Left cardiac atrium (tissue), 4 donors: Measurements from ENCODE around the gene DSCAML1. TPM values are rescaled to one million over a fixed set of nuclear protein-coding genes. Genes with fewer than 3 reads are reported as not detected.
"Not testable (repeated sequence)": the region's sequence is repeated elsewhere in the genome, so short reads cannot be mapped to it uniquely, and the experiment has no call there.

Experiments used
- ATAC-seq, 2 donors: fragments of 200-7000 bp; cut with Tn5 transposase; one replicate each; pipeline ENCODE4 v1.9.1; 2020; ENCODE audit warnings: mild to moderate bottlenecking in 2 of 2, moderate library complexity in 2 of 2
- DNase-seq: peaks from one replicate; pipeline ENCODE4 v3.0.0-alpha.2; 2020
- intact Hi-C, 2 donors: fragments of 100-400 bp; cut with DNase I; formaldehyde crosslinking; loops; one replicate each; pipeline versions ENCODE4 v1.14.1 to v1.15.1; 2022 to 2023
- total RNA-seq, 2 donors: library from RNA; stranded (reverse); fragmentation: NEBNext Ultra II Directional; extraction: Animal tissue kit (Norgen Biotek cat#: 25700); gene quantifications; one replicate each; pipeline ENCODE4 v1.2.1, GENCODE V29; 2021
- donor health status: DM: no; HTN: yes; CAD: no.
- donor health status: DM: no; HTN: yes; CAD: no; lungs with severe emphysema.
- donor health status: DM: yes; HTN: yes; CAD: no.
- donor health status: Dilated cardiomyopathy.

DSCAML1 gene
- total RNA-seq, 2 donors from 2014 or later, result 0.76 to 0.88 TPM

GRCh38 chr11:117466966-117467365 is 330.1 kb downstream of the DSCAML1 start:
- no peak for DNase-seq
- ATAC-seq, result no peak
- intact Hi-C loops, result no loop called here

- DNase-seq, result no peak
- no peak for ATAC-seq
- intact Hi-C loops, result no loop called here
Measured at GRCh38 chr11:117465236-117465997, 331.6 kb downstream of the DSCAML1 start.

DNA sequence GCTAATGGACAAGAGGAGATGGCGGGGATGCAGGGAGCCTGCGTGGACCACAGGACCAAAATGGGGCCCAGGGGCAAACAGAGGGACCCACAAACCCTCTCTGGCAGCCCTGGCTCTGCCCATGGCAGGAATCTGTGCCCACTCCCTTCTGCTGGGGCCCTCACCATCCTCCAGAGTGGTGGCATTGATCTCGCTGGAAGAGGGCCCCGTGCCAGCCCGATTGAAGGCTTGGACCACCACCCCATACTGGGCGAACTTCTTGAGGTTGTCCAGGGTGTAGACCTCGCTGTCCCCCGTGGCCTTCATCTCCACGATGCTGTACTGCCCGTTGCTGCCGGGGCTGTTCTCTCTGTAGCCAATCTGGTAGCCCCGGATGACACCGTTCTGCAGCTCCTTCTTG is 332.2 kb downstream of the DSCAML1 start:
- intact Hi-C loops, result no loop called here
- ATAC-seq, result no peak
- DNase-seq, result no peak

DNA sequence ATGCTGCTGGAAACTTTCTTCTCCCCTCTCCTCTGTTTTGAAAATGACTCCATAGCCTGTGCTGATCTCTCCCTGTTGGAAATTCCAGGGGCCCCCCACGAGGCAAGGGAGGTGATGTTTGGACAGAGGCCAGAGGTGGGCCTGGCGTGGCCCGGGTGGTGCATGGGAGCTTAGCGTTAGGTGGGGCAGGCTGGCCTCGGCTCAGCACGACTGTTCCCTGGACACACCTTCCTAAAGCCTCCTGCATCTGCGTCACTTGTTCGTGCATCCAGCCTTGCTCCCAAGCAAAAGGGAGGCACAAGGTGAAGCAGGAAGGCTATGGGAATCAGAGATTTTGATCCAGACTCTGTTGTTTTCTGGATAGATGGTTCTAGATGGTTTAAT is 334.2 kb downstream of the DSCAML1 start:
- DNase-seq, result no peak

GRCh38 chr11:117462183-117462863 is 334.7 kb downstream of the DSCAML1 start:
- ATAC-seq, result no peak
- DNase-seq, result no peak
- intact Hi-C loops, result no loop called here

More for the DNA sequence above, 334.2 kb downstream of the DSCAML1 start:
- no peak for ATAC-seq
- intact Hi-C loops, result no loop called here

GRCh38 chr11:117461396-117462182 is 335.4 kb downstream of the DSCAML1 start:
- ATAC-seq (no peak), DNase-seq (no peak)
- intact Hi-C loops, result no loop called here

GRCh38 chr11:117459979-117460300 is 337.1 kb downstream of the DSCAML1 start:
- ATAC-seq, result peak in 1 of 2 donors; percentile 23
- no peak for DNase-seq
- intact Hi-C loops, result no loop called here

GRCh38 chr11:117459123-117459978 is 337.7 kb downstream of the DSCAML1 start:
- ATAC-seq, result no peak
- intact Hi-C loops, result no loop called here
- DNase-seq, result no peak

DNA sequence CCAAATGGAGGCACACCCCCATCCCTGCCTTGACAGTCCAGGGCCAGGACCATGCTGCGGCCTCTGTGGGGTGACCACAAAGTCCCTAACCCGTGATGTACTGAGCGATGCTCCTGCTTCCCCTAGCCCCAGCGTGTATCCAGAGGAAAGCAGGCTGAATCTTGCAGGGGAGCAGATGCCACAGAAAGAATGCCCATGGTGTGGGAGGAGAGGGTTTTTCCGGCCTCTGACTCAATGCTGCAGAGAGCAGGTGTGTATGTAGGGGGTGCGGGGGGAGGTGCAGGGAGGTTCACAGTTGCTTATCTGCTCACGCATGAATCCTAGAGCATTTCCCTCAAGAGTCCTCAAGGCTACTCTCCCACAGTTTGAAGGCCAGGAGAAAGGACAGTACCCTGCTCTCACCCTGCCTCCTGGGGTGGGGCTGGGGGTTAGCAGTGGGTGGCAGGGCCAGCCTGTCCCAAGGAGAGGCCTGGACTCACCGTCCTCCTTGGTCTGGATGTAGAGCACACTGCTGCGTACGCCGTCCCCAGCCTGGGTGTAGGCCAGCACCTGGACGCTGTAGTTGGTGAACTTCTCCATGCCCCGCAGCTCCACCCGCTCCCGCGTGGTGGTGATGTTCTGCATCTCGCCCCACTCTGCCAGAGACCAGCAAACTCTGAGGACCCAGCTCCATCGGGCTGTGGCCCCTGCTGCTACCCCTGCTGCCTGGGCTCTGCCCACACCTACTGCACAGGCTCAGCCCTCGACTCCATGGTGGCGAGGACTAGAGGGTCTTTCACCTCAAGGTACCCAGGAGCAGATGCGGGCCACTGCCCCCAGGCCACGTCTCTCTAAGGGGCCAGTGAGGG is 338.5 kb downstream of the DSCAML1 start:
- ATAC-seq (no peak), DNase-seq (no peak)
- intact Hi-C loops, result no loop called here

GRCh38 chr11:117457835-117458234 is 339.2 kb downstream of the DSCAML1 start:
- intact Hi-C loops, result no loop called here
- no peak for ATAC-seq
- no peak for DNase-seq

DNA sequence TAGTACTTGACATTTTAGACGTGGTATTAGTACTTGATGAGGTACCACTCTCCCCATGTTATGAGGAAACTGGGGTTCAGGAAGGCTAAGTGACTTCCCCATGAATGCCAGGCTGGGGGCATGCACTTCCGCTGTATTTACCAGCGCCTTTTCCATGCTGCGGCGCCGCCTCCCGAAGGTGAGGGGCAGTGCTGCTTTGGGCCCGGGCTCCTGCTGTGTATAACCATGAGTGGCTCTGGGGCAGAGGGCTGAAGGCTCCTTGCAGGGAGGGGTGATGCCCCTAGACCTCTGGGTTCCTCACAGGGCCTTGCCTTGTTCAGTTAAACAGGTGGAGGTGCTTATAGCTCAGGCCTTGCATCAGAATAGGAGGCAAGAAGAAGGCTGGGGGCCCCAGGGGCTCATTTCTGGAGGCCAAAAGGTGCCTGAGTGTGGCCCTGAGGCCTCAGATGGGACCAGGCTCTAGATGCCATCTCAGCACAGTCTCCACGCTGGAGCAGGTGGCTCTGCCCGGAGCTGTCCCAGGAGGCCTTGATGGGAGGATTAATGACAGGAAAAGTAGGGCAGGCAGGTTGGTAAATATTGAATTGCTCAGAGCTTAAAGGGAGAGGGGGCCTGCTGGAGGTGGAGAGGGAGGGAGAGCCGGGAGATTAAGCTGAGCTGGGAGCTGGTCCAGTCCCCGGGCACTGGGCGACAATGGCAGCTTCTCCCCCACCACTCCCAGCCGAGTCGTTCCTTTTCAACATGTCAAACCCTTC is 339.8 kb downstream of the DSCAML1 start:
- ATAC-seq (no peak), DNase-seq (no peak)
- intact Hi-C loops, result no loop called here

GRCh38 chr11:117456721-117457029 is 340.3 kb downstream of the DSCAML1 start:
- ATAC-seq, intact Hi-C loops, DNase-seq: not testable (repeated sequence)

DNA sequence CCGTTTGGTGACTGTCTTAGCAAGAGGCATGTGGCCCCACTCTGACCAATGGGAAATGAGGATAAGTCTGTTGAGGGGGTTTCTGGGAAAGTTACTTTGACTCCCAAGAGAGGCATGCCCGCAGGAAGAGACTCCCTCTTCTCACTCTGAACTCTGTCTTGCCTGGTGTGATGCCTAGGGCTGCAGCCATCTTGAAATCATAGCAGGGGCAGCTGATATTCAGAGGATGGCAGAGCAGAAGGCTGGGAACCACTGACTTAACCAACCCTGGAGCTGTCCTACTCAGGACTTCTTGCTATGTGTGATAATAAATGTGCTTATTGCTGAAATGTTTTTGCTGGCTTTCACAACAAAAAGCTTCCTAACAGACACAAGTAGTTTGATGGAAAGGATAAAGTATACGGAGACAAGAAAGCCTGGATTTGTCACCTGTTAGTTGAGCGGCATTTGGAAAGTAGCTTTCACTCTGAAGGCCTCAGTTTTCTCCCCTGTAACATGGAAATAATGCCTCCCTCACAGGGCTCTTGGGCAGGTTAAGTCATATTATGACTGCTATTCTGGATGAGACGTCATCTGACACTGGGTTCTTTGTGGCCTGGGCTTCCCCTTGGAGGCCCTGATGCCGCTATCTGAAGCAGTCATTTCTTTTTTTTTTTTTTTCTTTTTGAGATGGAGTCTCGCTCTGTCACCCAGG is 340.8 kb downstream of the DSCAML1 start:
- DNase-seq (no peak), ATAC-seq (no peak)
- intact Hi-C loops, result no loop called here

DNA sequence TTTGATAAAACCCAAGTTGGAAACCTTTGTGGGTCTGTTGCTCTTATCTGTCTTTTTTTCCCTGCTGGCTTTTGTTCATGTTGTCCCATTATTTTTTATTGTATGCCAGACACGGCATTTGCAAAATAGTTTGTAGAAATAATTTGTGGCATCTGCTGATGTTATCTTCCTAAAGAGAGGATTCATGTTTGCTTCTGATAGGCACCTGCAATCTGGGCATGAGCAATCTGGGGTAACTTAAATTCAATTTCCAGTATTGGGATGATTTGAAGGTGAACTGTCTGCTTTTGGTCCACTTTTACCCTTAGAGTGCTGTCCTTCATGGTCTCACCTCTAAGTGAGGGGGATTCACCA is 342.5 kb downstream of the DSCAML1 start:
- no peak for DNase-seq
- intact Hi-C loops, result no loop called here
- ATAC-seq, result no peak

GRCh38 chr11:117453886-117454563 is 343.0 kb downstream of the DSCAML1 start:
- DNase-seq, result no peak
- ATAC-seq, result no peak
- intact Hi-C loops, result no loop called here

GRCh38 chr11:117449111-117449693 is 347.8 kb downstream of the DSCAML1 start:
- intact Hi-C loops, result loop anchor here in 1 of 2 donors (10.0 kb wide), 1 partner anchor 176 kb away; no protein-coding TSS in a partner anchor

More at GRCh38 chr11:117449111-117449693, 347.8 kb downstream of the DSCAML1 start:
- no peak for ATAC-seq
- no peak for DNase-seq
